ENCODE data around the gene VAV3. TPM values are rescaled to one million over a fixed set of nuclear protein-coding genes. Genes with fewer than 3 reads are reported as not detected.

The VAV3 gene
- total and polyA plus RNA-seq, 2 of the 13 experiments (the other 11 are each of a cell fraction or from before 2014, with no cell fraction given) = 15.9 to 29.8 TPM

DNA sequence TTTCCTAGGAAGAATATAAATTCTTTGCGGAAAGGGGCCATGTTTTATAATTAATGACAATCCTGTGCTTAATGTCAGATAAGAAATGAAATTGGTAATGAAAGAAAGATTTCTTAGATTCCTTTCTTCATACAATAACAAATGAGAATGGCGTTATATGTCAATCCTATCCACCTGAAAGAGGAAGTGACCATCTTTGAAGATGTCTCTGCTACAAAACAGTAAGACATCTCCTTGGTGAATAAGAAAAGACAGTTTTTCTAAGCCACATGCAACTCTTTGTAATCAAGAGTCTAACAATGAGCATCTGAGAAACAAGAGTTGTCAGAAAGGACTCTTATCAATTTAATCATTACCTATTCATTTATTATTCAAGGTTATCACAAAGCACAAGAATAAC lies 286.0 kb downstream of the VAV3 start:
- no peak for FAIRE-seq
- H3K27ac ChIP-seq (ENCODE audit: extremely low read length, insufficient read depth, low read length) = no peak overlapping the region

DNA sequence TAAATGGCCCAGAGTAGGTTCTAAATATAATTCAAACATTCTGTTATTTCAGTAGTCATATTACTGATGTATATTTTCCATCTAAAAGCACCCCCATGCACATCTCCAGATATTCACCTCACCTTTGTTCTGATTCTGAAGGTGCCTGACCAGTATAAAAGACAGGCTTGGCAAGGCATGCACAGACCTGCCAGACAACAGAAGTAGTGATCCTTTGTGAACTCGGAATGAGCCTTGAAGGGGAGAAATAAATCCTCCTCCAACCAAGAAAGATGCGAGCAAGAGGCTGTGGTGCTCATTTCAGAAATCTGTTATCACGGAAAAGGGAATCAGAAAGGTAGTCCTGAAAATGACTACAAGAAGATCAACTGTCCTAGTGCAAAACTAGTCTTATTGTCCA lies 287.3 kb downstream of the VAV3 start:
- H2AFZ ChIP-seq (ENCODE audit: low read length) = no peak overlapping the region
- ChIA-PET POLR2A (no interaction called here), CTCF (ENCODE audit: low intra/inter-chr PET ratio, low total read pairs) (no interaction called here)
- H3K79me2 ChIP-seq (ENCODE audit: insufficient read depth, low read length) = peaks cover 26% of the 10 kb centered on the region
- WGBS (ENCODE audit: low lambda C conversion rate) = 100% methylated on average over 3 of the region's 3 CpGs
- no peak for TF ChIP-seq SNRNP70 (IDR thresholded peaks at IDR 0.05; ENCODE audit: low read depth, low read length)
- intact Hi-C loops (cut with micrococcal nuclease; ENCODE audit: unreplicated experiment) = no loop called here
- no peak overlapping the region for H3K4me2 ChIP-seq (ENCODE audit: low read depth, low read length)
- H3K36me3 ChIP-seq (replicated peaks in 1 of 2; ENCODE audit: control insufficient read depth in 1 of 2, insufficient read depth in 2 of 2, low read length in 2 of 2) = 0 out of 5 replicates have a peak, but pooled peaks cover 0 to 6% of the 10 kb centered on the region in 2 experiments
- H3K4me1 ChIP-seq (ENCODE audit: insufficient read depth, low read length) = peaks cover 48% of the 10 kb centered on the region
- in situ Hi-C loops (cut with HindIII; ENCODE audit: extremely low pct_ligation_motif_present, low pct_unique_long_range_greater_than_20kb) = no loop called here
- peaks cover 6% of the 10 kb centered on the region for H3K9me3 ChIP-seq (ENCODE audit: low read length)
- no TSS peak for BruUV-seq (replicated peaks)
- no peaks in the 10 kb centered on the region for H4K20me1 ChIP-seq (ENCODE audit: insufficient read depth, low read length)
- DNase-seq (ENCODE audit: low spot score) = no peak
- no peak overlapping the region for H3K4me3 ChIP-seq (replicated peaks in 1 of 3; ENCODE audit: insufficient read depth in 1 of 3, low read depth in 2 of 3, low read length in 3 of 3)
- no peaks in the 10 kb centered on the region for H3K27me3 ChIP-seq (ENCODE audit: control insufficient read depth in 1 of 2, insufficient read depth in 2 of 2, low read length in 2 of 2)
- H3K9ac ChIP-seq (ENCODE audit: insufficient read depth, low read depth, low read length) = no peak overlapping the region
- FAIRE-seq = no peak
- no peak for ATAC-seq
- no peak overlapping the region for H3K27ac ChIP-seq (ENCODE audit: extremely low read length, insufficient read depth, low read length)

More for the DNA sequence above, 286.0 kb downstream of the VAV3 start:
- BruUV-seq (replicated peaks) = no TSS peak
- intact Hi-C loops (cut with micrococcal nuclease; ENCODE audit: unreplicated experiment) (no loop called here), in situ Hi-C loops (cut with HindIII; ENCODE audit: extremely low pct_ligation_motif_present, low pct_unique_long_range_greater_than_20kb) (no loop called here)
- H3K9me3 ChIP-seq (ENCODE audit: low read length) = peaks cover 6% of the 10 kb centered on the region
- H3K4me2 ChIP-seq (ENCODE audit: low read depth, low read length) = no peak overlapping the region; the same call in 1 of the 2 replicates
- no peaks in the 10 kb centered on the region for H4K20me1 ChIP-seq (ENCODE audit: insufficient read depth, low read length)
- H3K4me1 ChIP-seq (ENCODE audit: insufficient read depth, low read length) = peaks cover 61% of the 10 kb centered on the region
- ATAC-seq (no peak), DNase-seq (ENCODE audit: low spot score) (no peak)
- H3K9ac ChIP-seq (ENCODE audit: insufficient read depth, low read depth, low read length) = no peak overlapping the region
- H2AFZ ChIP-seq (ENCODE audit: low read length) = no peak overlapping the region
- ChIA-PET CTCF (ENCODE audit: low intra/inter-chr PET ratio, low total read pairs) (no interaction called here), POLR2A (no interaction called here)
- WGBS (ENCODE audit: low lambda C conversion rate) = 98% methylated on average over 2 of the region's 2 CpGs
- H3K36me3 ChIP-seq (replicated peaks in 1 of 2; ENCODE audit: control insufficient read depth in 1 of 2, insufficient read depth in 2 of 2, low read length in 2 of 2) = 0 out of 5 replicates have a peak, but pooled peaks cover 0 to 6% of the 10 kb centered on the region in 2 experiments
- H3K4me3 ChIP-seq (replicated peaks in 1 of 3; ENCODE audit: insufficient read depth in 1 of 3, low read depth in 2 of 3, low read length in 3 of 3) = no peak overlapping the region
- no peak for TF ChIP-seq JUND (CRISPR knock-in tag; IDR thresholded peaks at IDR 0.05)
- no peak for TF ChIP-seq PHF8 (CRISPR knock-in tag; IDR thresholded peaks at IDR 0.05)
- TF ChIP-seq, protein P1, sequence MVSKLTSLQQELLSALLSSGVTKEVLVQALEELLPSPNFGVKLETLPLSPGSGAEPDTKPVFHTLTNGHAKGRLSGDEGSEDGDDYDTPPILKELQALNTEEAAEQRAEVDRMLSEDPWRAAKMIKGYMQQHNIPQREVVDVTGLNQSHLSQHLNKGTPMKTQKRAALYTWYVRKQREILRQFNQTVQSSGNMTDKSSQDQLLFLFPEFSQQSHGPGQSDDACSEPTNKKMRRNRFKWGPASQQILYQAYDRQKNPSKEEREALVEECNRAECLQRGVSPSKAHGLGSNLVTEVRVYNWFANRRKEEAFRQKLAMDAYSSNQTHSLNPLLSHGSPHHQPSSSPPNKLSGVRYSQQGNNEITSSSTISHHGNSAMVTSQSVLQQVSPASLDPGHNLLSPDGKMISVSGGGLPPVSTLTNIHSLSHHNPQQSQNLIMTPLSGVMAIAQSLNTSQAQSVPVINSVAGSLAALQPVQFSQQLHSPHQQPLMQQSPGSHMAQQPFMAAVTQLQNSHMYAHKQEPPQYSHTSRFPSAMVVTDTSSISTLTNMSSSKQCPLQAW (CRISPR knock-in tag; IDR thresholded peaks at IDR 0.05) = no peak
- TF ChIP-seq CHD4 (IDR thresholded peaks at IDR 0.05; ENCODE audit: borderline replicate concordance, low read length) = no peak
- H3K27me3 ChIP-seq (ENCODE audit: control insufficient read depth in 1 of 2, insufficient read depth in 2 of 2, low read length in 2 of 2) = no peaks in the 10 kb centered on the region
- peaks cover 24% of the 10 kb centered on the region for H3K79me2 ChIP-seq (ENCODE audit: insufficient read depth, low read length)
